Hepatocyte (in vitro differentiated cells): ENCODE results near the gene PTPMT1.

ENCODE experiments used
- EZH2phosphoT487 ChIP-seq: fragments of 200-600 bp; sonication (generic); IDR thresholded peaks from one replicate; pipeline ENCODE4 v1.6.1; 2018; ENCODE audit warnings: antibody characterized with exemption, mild to moderate bottlenecking, low read depth, moderate library complexity; ENCODE audit not compliant: unreplicated experiment, severe bottlenecking
- TF ChIP-seq, protein P1 (sequence below): fragments of 200-600 bp; sonication (generic); IDR thresholded peaks from 2 replicates; pipeline ENCODE4 v1.5.1; 2016; ENCODE audit warnings: antibody characterized with exemption, mild to moderate bottlenecking; ENCODE audit not compliant: poor library complexity

DNA sequence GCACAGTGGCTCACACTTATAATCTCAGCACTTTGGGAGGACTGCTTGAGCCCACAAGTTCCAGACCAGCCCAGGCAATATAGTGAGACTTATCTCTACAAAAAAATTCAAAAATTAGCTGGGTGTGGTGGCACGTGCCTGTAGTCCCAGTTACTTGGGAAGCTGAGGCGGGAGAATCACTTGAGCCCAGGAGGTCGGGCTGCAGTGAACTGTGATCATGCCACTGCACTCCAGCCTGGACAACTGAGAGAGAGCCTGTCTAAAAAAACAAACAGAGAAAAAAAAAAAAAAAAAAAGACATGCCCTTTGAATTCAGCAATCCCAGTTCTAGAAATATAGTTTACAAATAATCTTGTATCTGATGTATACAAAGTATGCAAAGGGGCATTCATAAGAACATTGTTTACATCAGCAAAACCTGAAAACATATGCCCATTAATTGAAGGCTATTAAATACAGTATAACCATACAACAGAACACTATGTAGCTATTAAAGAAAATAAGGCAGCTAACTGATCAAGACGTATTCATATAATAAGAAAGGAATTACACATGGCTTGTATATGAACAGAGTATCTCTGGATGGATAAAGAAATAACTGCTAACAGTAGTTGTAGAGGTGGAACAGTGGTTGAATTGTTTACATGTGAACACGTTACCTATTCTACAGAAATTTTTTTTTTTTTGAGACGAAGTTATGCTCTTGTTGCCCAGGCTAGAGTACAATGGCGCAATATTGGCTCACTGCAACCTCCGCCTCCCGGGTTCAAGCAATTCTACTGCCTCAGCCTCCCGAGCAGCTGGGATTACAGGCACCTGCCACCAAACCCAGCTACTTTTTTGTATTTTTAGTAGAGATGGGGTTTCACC is 48.2 kb upstream of the PTPMT1 start:
- TF ChIP-seq, protein P1, sequence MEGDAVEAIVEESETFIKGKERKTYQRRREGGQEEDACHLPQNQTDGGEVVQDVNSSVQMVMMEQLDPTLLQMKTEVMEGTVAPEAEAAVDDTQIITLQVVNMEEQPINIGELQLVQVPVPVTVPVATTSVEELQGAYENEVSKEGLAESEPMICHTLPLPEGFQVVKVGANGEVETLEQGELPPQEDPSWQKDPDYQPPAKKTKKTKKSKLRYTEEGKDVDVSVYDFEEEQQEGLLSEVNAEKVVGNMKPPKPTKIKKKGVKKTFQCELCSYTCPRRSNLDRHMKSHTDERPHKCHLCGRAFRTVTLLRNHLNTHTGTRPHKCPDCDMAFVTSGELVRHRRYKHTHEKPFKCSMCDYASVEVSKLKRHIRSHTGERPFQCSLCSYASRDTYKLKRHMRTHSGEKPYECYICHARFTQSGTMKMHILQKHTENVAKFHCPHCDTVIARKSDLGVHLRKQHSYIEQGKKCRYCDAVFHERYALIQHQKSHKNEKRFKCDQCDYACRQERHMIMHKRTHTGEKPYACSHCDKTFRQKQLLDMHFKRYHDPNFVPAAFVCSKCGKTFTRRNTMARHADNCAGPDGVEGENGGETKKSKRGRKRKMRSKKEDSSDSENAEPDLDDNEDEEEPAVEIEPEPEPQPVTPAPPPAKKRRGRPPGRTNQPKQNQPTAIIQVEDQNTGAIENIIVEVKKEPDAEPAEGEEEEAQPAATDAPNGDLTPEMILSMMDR, result no peak
- no peak for TF ChIP-seq EZH2phosphoT487
